Thoracic aorta (tissue), 2 donors: ENCODE data around the gene UBA5. TPM values are rescaled to one million over a fixed set of nuclear protein-coding genes. Genes with fewer than 3 reads are reported as not detected.

ENCODE experiments used
- ATAC-seq: fragments of 150-250 bp; one replicate; pipeline ENCODE4 v1.8.0; 2017; ENCODE audit warnings: low read depth; ENCODE audit not compliant: insufficient number of reproducible peaks, low FRiP score
- DNase-seq: peaks from one replicate; pipeline ENCODE4 v3.0.0-alpha.2; 2020; ENCODE audit warnings: low spot score
- H3K27ac ChIP-seq, 2 donors: fragments of 200-600 bp; sonication (generic); 1 replicate in 1 of 2; 2 replicates in 1 of 2; pipeline ENCODE4 v1.5.1; 2016; ENCODE audit warnings: mild to moderate bottlenecking in 2 of 2, moderate library complexity in 2 of 2
- H3K27me3 ChIP-seq: fragments of 200-600 bp; sonication (generic); replicated peaks from 2 replicates; pipeline ENCODE4 v1.6.0; 2016; ENCODE audit warnings: mild to moderate bottlenecking; ENCODE audit not compliant: insufficient read depth
- H3K36me3 ChIP-seq: fragments of 200-600 bp; sonication (generic); one replicate; pipeline ENCODE4 v1.5.1; 2016
- H3K4me1 ChIP-seq, 2 donors: fragments of 200-600 bp; sonication (generic); 1 replicate in 1 of 2; 2 replicates in 1 of 2; pipeline versions ENCODE4 v1.5.1 to v1.6.0; 2016; ENCODE audit warnings: low read depth in 2 of 2, mild to moderate bottlenecking in 1 of 2; ENCODE audit not compliant: control insufficient read depth in 1 of 2
- H3K4me3 ChIP-seq: fragments of 200-600 bp; sonication (generic); 2 replicates; pipeline ENCODE4 v1.5.1; 2016; ENCODE audit warnings: mild to moderate bottlenecking
- H3K9me3 ChIP-seq: fragments of 200-600 bp; sonication (generic); 2 replicates; pipeline ENCODE4 v1.5.1; 2016
- total RNA-seq, 2 donors: library from RNA; depleted of rRNA; stranded (reverse); fragments of >200 nt; gene quantifications; one replicate each; pipeline versions ENCODE4 v1.1.0 to v1.2.3, GENCODE V29; 2016
- TF ChIP-seq, protein P1 (sequence below): fragments of 200-600 bp; sonication (generic); IDR thresholded peaks from one replicate; pipeline ENCODE4 v1.5.1; 2019; ENCODE audit warnings: antibody characterized with exemption

UBA5 gene
- total RNA-seq, 2 donors from 2014 or later: 26.4 to 52.4 TPM

DNA sequence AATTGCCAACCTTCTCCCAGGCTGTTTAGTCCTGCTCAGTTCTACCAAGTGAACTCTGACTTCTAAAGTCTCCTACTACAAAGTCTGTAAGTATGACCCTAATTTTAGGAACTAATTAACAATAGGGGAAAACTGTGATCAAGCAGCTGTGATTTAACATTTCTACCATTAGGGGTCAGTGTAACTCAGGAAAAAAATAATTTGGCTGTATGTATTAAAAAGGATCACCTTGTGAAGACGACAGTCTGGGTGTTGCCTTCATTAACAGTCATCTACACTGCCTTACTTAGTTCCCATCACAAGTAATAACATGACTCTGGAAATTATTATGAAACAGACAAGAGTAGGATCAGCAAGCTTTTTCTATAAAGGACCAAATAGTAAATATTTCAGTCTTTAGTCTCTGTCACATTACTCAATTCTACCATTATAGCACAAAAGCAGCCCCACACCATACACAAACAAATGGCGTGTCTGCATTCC is 66.3 kb downstream of the UBA5 start:
- Histone ChIP-seq H3K4me3 (no peak overlapping the region), H3K27ac (no peak overlapping the region), H3K36me3 (no peaks in the 10 kb centered on the region), H3K4me1 (peaks cover under 1 to 7% of the 10 kb centered on the region in 2 donors), H3K9me3 (no peaks in the 10 kb centered on the region), H3K27me3 (no peaks in the 10 kb centered on the region)
- TF ChIP-seq, protein P1, sequence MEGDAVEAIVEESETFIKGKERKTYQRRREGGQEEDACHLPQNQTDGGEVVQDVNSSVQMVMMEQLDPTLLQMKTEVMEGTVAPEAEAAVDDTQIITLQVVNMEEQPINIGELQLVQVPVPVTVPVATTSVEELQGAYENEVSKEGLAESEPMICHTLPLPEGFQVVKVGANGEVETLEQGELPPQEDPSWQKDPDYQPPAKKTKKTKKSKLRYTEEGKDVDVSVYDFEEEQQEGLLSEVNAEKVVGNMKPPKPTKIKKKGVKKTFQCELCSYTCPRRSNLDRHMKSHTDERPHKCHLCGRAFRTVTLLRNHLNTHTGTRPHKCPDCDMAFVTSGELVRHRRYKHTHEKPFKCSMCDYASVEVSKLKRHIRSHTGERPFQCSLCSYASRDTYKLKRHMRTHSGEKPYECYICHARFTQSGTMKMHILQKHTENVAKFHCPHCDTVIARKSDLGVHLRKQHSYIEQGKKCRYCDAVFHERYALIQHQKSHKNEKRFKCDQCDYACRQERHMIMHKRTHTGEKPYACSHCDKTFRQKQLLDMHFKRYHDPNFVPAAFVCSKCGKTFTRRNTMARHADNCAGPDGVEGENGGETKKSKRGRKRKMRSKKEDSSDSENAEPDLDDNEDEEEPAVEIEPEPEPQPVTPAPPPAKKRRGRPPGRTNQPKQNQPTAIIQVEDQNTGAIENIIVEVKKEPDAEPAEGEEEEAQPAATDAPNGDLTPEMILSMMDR: peak; percentile 76
- ATAC-seq (no peak), DNase-seq (no peak)

Other genes starting within 250 kb of the UBA5 start
- 10 to 100 TPM; 47.4 to 49.5 TPM for gene DNAJC13, start 242.8 kb upstream of the UBA5 start, total RNA-seq
- 10 to 100 TPM in 1 of 2 donors, 1 to 10 TPM in 1; 7.3 to 13.5 TPM for gene ACKR4, start 63.1 kb upstream of the UBA5 start, total RNA-seq
- 100 to 1,000 TPM in 1 of 2 donors, 10 to 100 TPM in 1; 52.8 to 100 TPM for gene ACAD11, start 520 bp upstream of the UBA5 start, total RNA-seq
- 10 to 100 TPM; 36.3 to 99.7 TPM for gene NPHP3, start 62.1 kb downstream of the UBA5 start, total RNA-seq